HG02884 (cell line): ENCODE results near the gene CRISPLD2.

Experiments used
- ATAC-seq: cut with Tn5 transposase; IDR thresholded peaks from one replicate; pipeline ENCODE4 v1.9.1; 2021; ENCODE audit warnings: mild to moderate bottlenecking, moderate library complexity; ENCODE audit not compliant: unreplicated experiment

The CRISPLD2 gene

GRCh38 chr16:84800158-84800978 lies 19.4 kb upstream of the CRISPLD2 start:
- ATAC-seq, result no peak

GRCh38 chr16:84803146-84803545 lies 16.6 kb upstream of the CRISPLD2 start:
- ATAC-seq, result no peak

DNA sequence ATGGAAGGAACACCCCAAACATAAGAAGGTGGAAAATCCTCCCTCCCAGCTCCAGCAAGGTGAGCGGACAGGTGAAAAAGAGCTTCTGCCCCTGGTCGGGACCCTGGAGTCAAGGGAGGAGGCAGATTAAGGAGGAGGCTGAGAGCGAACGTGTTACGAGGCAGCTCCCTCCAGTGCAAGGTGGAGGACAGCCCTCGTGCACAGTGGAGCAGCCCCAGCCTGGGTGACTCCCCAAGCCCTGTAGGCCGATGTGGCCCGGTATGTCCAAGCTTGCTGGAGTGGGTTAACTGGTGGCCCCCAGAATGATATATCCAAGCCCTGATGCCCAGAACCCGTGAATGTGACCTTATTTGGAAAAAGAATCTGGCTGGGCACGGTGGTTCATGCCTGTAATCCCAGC lies 15.5 kb upstream of the CRISPLD2 start:
- no peak for ATAC-seq

DNA sequence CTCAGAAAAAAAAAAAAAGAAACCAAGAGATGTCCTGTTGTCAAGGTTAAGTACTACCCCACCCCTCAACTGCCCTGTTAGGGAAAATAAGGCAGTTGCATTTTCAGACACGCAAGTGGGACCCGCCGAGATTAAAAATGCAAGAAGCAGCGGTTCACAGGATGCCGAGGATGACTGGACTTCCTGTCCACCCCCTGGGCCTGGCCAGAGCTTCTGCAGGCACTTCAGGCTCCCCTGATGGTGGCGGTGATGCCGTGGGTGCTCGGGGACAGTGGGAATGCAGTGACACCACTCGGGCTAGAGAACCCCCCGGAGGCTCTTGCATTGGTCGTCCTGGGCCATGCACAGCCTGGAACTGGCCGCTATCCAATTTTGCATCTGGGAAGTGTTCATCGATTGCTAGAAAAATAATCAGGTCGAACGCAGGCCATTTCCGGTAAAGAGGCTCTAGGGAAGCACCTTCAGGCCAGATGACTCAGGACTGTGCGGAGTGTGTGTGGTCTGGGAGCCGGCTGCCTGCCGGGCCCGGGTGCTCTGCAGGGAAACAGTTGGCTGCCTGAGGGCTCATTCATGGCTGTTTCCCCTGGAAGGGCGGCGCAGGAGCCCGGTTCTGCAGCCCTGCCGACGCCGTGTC lies 13.4 kb upstream of the CRISPLD2 start:
- no peak for ATAC-seq

DNA sequence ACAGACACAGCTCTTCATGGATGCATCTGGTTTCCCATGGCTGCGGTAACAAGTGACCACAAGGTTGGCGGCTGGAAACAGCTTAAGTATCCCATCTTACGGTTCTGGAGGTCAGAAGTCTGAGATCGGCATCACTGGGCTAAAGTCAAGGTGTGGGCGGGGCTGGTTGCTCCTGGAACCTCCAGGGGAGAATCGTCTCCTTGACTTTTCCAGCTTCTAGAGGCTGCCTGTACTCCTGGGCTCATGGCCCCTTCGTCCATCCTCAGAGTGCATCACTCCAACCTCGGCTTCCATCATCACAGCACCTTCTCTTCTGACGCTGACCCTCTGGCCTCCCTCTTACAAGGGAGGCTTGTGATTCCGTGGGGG lies 12.9 kb upstream of the CRISPLD2 start:
- no peak for ATAC-seq

GRCh38 chr16:84807776-84808175 lies 12.0 kb upstream of the CRISPLD2 start:
- ATAC-seq, result no peak

DNA sequence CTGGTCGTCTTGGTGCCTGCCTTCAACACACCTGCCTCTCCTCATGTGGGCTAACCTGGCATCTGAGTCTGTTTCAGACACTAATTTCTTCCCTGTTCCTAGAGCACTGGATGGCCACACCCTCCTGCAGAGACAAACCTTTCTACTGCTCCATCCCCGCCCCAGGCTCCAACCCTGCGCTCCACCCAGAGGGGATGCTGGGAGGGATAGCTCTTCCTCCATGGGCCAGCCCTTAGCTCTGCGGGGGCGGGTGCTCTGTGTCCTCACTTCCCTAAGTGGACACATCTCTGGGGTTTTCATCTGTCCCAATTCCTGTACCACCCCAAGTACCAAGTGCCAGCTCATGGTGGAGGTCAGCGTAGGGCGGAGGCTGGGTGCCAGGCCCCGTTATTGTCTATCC lies 11.0 kb upstream of the CRISPLD2 start:
- no peak for ATAC-seq

- no peak for ATAC-seq
These were observed 9.1 kb upstream of the CRISPLD2 start for GRCh38 chr16:84810518-84811273.

- no peak for ATAC-seq
These were observed 8.3 kb upstream of the CRISPLD2 start for GRCh38 chr16:84811529-84811928.

DNA sequence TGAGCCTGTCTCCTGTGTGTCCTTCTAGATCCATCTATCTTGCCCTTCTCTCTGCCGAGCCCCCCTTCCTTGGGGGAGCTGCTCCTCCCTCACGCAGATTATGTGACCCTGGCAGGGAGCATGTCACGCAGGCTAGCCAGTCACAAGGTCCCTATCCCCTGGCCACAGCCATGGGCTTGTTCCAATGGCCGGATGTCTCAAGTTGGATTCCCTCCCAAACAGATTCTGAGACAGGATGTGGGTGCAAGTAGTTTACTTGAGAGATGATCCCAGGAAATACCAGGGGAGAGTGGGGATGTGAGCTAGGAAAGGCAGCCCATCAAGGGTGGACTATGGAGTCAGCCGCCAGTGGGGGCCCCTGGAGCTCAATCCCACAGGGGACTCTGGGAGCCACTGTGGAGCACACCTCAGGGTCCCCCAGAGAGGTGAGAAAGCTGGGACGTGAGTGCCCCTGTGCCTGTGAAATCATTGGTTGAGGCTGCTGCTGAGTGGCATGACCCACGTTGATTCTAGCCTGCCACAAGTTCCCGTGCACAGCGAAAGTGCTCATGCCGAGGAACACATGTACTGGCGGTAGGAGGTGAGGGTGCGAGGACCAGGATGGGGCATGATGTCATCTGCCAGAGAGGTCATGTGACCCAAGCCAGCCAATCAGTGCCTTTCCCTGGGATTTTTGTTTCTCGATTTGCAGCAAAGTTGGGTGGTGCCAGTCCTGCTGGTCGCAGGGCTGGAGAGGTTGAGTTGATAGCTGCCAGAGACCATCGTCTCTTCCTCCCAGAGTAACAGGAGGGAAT lies 6.4 kb upstream of the CRISPLD2 start:
- no peak for ATAC-seq

DNA sequence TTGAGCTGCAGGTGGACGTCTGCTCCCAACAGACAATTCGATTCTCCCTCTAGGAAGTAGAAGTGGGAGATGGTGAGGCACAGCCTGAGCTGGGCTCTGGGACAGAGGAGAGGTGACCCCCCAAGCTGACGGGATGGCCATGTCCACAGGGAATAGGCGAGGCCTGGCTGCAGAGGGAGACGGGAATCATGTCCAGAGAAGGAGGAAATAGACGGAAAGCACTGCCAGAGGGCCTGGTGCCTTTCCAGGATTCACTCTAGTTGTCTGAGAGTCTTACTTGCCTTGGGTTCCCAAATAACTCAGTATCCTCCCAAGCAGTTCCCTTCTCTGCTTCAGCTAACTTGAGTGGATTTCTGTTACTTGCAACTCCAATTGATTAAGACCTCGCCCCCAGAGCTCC lies 4.3 kb upstream of the CRISPLD2 start:
- no peak for ATAC-seq

DNA sequence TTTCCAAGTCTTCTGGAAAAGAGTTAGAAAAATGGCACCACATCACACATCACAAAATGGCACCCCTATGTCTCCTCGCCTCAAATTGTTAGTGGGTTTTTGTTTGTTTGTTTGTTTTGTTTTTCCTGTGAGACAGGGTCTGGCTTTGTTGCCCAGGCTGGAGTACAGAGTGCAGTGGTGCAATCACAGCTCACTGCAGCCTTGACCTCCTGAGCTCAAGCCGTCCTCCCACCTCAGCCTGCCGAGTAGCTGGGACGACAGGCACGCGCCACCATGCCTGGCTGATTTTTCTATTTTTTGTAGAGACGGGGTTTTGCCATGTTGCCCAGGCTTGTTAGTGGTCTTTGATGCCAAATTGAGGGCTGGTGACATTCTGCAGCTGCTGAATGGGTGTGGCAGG lies 3.8 kb upstream of the CRISPLD2 start:
- ATAC-seq, result no peak

- ATAC-seq, result no peak
These were observed 3.3 kb upstream of the CRISPLD2 start for GRCh38 chr16:84816485-84816884.

DNA sequence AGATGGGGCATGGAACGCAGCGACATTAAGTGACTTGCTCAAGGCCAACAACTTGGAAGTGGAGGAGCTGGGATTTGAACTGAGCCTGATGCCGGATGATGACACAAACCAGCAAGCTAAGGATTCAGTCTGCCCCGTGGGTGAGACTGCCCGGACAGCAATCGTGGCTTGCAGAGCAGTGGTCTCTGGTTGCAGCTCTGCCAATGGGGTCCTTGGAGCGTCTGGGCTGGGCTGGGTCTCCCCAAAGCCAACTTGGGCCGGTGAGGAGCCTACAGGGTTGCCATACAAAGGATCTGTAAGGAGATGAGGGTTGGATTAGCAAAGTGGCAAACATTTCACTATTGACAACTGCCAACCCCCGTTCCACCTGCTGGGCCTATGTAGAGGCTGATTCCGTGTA lies 2.6 kb upstream of the CRISPLD2 start:
- no peak for ATAC-seq

DNA sequence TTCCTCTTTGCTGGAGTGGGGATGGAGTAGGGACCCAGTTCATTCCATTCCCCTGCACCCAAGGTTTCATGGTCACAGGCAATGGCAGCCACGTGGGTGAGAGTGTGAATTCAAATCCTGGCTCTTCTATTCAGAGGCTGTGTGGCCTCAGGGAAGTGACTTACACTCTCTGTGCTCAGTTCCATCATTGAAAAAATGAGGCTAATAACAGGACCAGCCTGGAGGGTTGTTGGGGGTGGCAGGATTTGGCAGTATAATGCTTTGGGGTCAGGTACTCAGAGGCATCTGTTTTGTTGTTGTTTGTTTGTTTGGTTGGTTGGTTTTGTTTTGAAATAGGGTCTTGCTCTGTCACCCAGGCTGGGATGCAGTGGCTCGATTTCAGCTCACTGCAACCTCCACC lies 2.2 kb upstream of the CRISPLD2 start:
- no peak for ATAC-seq

GRCh38 chr16:84818133-84818532 lies 1.7 kb upstream of the CRISPLD2 start:
- no peak for ATAC-seq

- no peak for ATAC-seq
These were observed 669 bp upstream of the CRISPLD2 start for GRCh38 chr16:84818989-84819643.

DNA sequence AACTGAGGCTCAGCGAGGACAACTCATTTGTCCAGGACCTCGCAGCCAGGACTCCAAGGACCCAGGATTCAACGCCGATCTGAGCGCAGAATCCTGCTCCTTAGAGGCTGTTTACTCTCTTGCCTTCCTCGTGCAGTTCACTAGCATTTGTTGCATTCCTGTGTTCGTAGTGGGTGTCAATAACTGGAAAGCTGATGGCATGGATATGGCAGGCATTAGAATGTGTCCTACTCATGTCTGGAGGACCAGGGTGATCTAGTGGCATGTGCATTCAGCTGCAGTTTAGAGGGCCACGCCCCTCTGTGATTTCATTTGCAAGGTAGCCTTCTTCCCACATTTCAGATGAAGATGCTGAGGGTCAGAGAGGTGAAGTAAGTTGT lies 510 bp downstream of the CRISPLD2 start:
- ATAC-seq, result no peak

- ATAC-seq, result no peak
These were observed 986 bp downstream of the CRISPLD2 start for GRCh38 chr16:84820771-84821170.

- ATAC-seq, result no peak
These were observed 1.4 kb downstream of the CRISPLD2 start for GRCh38 chr16:84821179-84821578.
